SW 1271 (cell line): ENCODE data around the gene PSMD4.
"Not testable (repeated sequence)": the region's sequence is repeated elsewhere in the genome, so short reads cannot be mapped to it uniquely, and the experiment has no call there.

Experiments
- DNase-seq, 2 experiments: peaks; one replicate each; lab custom pipeline; 2025; lab: John Stamatoyannopoulos, UW

Gene PSMD4

DNA sequence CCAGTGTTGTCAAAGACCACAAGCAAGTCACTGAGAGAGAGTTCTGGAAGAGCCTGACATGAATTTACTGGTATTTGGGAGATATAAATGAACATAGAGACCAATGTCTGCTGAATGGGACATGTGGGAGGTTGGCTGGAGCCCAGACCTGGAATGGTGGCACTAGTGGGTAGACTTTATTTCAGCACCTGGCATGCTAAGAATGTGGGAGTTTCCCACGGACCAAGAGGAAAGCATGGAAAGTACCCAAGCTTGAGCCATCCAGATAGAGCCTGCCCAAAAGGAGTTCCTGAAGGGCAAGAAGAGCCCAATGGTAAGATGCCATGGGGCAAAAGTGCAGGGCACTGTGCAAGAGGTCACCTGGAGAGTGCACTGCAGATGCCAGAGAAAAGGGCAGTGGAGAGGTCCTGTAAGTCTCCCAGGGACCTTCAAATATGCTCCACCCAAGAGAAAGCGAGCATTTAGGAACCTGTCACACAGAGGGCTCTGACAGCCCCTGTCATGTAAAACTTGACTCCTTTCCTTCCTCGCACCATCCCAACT is 19.5 kb downstream of the PSMD4 start:
- DNase-seq = no peak

DNA sequence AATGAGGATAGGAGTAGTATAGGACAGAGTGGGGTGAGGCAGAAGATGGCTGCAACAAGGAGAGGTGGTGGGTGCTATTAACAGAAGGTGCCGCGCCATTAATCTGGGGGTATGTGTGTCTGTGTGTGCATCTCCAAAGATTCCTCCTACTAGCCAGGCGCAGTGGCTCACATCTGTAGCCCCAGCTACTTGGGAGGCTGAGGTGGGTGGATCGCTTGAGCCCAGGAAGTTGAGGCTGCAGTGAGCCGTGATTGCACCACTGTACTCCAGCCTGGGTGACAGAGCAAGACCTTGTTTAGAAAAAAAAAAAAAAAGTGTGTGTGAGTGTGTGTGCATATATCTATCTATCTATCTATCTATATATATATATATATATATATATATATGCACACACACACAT is 20.8 kb downstream of the PSMD4 start:
- not testable (repeated sequence) for DNase-seq

DNA sequence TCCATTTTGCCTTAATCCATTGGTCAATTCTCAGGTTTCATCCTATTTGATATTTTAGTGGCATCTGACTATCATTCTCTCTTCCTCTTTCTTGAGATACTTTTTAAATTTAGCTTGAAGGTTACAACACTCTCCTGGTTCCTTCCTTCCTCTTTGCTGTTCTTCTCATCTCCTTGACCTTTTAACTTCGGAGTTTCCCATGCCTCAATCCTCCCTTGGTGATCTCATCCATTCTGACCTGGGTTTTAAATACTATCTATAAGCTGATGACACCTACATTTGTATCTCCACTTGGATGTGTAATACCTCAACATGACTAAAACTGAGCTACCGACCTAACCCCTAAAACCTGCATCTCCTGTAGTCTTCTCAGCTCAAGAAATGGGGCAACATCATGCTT is 22.7 kb downstream of the PSMD4 start:
- DNase-seq = no peak

DNA sequence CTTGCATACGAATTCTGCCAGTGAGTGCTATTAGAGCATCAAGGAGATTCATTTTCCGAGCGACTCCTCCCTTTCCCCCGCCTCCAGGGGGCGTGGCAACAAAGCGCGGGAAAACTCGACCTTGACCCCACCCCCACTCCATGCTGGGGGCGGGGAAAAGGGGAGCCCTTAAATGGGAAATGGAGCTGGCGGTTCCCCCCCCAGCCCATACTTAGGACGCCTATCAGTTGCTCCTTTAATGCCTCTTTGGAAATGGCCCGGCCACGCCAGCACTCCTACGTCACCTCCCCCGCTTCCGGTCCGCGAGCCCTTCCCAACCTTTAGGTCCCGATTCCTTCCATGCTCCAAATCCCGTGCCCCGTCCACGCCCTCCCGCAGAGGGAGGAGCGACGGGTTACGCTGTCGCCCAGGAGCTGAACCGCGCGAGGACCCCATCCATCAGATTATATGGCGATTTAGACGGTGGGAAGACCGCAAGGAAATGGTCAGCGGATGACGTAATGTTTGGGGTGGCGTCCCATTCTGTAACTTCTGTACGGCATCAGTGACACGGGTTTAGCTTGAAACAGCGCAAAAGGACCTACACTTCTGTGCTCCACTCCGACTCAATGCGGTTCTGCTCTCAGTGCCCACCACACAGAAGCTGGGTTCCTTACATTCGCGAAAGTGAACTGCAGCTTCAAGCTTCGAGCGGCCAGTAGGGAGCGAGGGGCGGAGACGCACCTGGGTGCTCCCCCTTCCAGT is 26.9 kb downstream of the PSMD4 start:
- DNase-seq = peak; percentile 88 to 90

DNA sequence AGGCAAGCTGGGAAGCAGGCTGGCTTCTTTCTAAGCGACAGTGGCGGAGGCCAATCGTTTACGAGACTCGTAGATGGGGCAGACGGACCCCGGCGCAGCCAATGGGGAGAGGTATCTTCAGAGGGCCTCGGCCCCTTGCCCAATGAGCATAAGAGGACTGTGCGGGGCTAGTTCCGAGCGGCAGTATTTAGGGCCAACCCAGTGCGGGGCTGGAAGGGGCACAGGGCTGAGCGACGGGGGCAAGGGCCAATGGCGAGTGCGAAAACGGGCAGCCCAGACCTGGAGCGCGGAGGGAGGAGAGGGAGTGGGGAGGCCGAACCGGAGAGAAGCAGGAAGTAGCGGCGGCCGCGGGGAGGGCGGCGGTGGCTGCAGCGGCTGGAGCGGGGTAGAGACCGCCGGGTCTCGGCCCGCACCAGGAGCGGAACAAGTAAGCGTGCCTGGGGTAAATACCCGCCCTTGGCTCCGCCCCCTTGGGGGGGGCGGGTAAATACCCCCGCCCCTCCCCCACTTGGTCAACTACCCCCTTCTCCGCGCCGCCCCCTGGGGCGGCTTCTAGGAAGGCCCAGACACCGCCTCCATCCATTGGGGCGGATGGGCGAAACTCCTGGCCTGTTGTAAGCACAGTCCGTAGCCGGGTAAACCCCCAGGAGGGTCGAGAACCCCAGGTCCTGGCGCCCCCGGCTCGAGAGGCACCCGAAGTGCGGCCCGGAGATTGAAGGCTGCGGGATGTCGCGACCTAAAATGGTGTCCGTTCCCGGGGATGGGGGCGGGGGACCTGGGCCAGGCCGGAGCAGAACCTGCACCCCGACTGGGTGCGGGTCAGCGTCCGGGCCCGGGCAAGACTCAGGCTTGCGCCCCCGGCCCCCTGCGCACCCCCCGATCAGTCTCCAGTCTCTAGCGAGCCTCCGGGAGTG is 27.7 kb downstream of the PSMD4 start, which contains the start of gene ZNF687:
Gene ZNF687, plus strand, starts transcription at position 331 of the 914 bp plus-strand sequence. CDS start 3,993 bp downstream, outside the sequence.
- peak; percentile 97 for DNase-seq

DNA sequence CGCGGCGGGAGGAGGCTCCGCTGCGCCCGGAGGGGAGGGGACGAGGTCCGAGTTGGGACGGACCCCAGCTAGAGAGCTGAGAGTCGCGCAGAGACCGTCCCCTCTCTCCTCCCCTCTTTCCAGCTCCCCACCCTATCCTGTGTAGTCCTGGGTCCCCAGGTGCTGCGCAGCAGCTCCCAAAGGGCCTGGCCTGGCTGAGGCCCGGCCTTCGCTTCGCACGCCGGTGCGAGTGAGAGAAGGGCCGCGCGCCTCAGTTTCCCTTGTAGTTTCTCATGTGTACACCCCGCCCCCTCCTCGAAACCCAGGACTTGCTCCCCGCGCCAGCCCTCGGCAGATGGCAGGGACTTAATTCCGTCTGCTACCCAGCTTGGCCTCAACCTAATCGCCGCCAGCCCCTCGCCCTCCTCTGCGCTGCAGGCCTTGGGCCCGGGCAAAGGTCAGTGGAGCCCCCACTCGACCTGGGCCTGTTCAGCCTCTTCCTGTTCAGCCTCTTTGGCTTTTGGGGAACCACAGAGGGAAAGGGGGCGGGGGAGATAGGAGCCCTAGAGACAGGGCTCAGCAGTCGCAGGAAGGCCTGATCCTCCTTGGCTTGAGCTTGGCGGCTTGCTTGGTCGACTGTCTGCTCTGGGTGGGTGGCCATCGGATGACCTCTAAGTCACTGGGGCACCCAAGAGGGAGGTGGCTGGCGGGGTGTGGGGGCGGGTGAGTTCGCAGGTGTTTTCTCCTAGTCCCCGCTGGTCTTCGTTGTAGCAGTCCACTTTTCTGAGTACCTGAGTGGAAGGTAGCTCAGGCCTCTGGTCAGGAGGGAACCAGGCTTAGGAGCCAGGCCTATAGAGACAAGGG is 28.6 kb downstream of the PSMD4 start:
- DNase-seq = no peak

DNA sequence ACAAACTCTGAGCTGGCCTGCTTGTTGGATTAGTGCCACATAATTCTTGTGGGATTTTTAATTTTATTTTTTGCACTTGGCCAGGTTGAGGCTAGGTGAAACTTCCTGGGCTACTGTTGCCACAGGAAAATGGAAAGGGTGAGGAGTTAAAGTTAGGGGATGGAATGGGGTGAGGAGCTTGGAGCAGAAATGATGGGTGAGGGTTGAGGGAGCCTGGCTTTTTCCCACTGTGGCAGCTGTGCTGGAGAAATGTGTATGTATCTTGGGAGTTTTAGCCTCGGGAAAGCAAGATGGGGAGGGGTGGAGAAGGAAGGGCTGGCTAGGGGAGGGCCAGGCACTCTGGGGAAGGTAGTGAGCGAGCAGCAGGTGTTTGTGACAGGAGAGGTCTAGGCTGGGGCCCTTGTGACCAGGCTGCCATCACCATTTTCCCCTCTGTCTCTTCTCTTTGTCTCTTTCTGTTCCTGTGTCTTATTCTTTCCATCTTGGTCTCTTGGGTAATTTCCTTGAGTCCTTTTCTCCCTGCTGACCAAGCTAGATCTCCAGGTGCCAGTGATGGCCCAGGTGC is 29.6 kb downstream of the PSMD4 start:
- DNase-seq = no peak

DNA sequence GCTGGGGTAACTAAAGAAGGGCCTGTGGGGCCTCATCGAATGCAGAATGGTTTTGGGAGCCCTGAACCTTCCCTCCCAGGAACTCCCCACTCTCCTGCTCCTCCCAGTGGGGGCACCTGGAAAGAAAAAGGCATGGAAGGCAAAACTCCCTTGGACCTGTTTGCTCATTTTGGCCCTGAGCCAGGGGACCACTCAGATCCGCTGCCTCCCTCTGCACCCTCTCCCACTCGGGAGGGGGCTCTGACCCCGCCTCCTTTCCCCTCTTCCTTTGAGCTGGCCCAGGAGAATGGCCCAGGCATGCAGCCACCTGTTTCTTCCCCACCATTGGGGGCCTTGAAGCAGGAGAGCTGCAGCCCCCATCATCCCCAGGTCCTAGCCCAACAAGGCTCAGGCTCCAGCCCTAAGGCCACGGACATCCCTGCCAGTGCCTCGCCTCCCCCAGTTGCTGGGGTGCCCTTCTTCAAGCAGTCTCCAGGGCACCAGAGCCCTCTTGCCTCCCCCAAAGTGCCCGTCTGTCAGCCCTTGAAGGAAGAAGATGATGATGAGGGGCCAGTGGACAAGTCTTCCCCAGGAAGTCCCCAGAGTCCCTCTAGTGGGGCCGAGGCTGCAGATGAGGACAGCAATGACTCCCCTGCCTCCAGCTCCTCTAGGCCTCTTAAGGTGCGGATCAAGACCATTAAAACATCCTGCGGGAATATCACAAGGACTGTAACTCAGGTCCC is 32.2 kb downstream of the PSMD4 start:
- no peak for DNase-seq

DNA sequence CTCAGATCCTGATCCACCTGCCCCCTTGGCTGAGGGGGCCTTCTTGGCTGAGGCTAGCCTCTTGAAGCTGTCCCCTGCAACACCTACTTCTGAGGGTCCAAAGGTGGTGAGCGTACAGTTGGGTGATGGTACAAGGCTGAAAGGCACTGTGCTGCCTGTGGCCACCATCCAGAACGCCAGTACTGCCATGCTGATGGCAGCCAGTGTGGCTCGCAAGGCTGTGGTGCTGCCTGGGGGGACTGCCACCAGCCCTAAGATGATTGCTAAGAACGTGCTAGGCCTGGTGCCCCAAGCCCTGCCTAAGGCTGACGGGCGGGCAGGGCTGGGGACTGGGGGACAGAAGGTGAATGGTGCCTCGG is 32.8 kb downstream of the PSMD4 start:
- no peak for DNase-seq

DNA sequence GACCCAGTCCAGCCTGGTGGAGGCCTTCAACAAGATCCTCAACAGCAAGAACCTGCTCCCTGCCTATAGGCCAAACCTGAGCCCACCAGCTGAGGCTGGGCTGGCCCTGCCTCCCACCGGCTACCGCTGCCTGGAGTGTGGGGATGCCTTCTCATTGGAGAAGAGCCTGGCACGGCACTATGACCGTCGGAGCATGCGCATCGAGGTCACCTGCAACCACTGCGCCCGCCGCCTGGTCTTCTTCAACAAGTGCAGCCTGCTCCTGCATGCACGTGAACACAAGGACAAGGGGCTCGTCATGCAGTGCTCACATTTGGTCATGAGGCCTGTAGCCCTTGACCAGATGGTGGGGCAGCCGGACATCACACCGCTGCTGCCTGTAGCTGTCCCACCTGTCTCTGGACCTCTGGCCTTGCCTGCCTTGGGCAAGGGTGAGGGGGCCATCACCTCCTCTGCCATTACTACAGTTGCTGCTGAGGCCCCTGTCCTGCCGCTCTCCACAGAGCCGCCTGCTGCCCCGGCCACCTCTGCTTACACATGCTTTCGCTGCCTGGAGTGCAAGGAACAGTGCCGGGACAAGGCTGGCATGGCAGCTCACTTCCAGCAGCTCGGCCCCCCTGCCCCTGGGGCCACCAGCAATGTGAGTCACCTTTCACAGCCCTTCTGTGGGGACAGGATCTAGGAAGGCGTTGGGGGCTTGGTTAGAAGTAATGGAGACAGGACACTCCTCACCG is 33.4 kb downstream of the PSMD4 start:
- no peak for DNase-seq

DNA sequence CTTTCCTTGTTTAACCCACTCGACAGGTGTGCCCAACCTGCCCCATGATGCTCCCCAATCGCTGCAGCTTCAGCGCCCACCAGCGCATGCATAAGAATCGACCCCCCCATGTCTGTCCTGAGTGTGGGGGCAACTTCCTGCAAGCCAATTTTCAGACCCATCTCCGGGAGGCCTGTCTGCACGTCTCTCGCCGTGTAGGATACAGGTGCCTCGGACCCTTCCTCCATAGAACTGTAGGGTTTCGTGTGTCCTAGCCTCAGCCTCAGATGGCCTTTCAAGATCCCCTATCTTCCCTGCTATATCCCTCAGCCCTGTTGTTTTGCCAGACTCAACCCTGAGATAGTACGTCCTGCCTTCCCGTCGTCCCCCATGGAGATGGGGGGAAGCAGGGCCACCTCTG is 34.0 kb downstream of the PSMD4 start:
- no peak for DNase-seq

DNA sequence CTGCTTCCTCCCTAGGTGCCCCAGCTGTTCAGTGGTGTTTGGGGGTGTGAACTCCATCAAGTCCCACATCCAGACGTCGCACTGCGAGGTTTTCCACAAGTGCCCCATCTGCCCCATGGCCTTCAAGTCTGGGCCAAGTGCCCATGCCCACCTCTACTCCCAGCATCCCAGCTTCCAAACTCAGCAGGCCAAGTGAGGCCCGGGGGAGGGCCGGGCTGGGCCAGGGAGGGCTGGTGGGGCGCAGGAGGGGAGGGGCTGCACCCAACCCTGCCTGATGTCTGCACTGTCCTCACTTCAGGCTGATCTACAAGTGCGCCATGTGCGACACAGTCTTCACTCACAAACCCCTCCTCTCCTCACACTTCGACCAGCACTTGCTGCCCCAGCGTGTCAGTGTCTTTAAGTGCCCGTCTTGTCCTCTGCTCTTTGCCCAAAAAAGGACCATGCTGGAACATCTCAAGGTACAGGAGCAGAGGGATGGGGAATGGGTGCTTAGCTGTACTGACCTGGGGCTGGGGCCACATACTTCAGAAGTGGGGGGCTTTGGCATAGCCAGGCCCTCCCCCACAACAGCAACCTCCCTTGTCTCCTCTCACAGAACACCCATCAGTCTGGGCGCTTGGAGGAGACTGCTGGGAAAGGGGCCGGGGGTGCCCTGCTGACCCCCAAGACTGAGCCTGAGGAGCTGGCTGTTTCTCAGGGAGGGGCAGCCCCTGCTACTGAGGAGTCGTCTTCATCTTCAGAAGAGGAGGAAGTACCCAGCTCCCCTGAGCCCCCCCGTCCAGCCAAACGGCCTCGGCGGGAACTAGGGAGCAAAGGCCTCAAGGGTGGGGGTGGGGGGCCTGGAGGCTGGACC is 34.8 kb downstream of the PSMD4 start:
- DNase-seq = no peak

DNA sequence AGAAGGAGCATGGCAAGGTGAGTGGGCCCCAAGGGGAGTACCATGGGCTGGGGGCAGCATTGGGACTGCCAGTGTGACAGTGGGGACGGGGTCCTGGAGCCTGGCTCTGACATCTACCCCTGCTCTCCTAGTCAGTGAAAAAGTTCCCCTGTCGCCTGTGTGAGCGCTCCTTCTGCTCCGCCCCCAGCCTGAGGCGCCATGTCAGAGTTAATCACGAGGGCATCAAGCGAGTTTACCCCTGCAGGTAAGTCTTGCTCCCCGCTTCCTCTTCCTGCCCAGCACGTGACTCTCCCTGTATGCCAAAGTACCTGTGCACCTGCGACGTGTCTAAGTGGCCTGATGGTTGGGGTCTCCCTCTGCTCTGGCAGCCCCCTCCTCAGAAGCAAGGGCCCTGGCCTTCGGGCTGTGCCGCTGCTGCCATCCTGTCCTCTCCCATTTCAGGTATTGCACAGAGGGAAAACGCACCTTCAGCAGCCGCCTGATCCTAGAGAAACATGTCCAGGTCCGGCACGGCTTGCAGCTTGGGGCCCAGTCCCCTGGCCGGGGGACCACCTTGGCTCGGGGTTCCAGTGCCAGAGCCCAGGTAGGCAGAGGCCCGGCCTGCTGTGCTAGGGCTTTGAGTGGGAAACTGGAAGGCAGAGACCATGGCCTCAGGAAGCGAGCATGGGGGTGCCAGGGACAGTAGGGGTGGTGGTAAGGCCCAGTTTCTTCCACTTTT is 35.6 kb downstream of the PSMD4 start:
- DNase-seq = no peak

DNA sequence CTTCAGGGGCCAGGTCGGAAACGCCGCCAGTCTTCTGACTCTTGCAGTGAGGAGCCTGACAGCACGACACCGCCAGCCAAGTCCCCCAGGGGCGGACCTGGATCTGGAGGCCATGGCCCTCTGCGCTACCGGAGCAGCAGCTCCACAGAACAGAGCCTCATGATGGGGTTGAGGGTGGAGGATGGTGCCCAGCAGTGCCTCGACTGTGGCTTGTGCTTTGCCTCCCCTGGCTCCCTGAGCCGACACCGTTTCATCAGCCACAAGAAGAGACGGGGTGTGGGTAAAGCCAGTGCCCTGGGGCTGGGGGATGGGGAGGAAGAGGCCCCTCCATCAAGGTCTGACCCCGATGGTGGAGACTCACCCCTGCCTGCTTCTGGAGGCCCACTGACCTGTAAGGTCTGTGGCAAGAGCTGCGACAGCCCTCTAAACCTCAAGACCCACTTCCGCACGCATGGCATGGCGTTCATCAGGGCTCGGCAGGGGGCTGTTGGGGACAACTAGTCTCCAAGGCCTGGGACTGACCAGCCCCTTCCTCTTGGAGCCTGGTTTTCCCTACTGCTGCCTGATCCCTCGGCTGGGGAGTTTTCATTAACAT is 36.3 kb downstream of the PSMD4 start:
- no peak for DNase-seq

DNA sequence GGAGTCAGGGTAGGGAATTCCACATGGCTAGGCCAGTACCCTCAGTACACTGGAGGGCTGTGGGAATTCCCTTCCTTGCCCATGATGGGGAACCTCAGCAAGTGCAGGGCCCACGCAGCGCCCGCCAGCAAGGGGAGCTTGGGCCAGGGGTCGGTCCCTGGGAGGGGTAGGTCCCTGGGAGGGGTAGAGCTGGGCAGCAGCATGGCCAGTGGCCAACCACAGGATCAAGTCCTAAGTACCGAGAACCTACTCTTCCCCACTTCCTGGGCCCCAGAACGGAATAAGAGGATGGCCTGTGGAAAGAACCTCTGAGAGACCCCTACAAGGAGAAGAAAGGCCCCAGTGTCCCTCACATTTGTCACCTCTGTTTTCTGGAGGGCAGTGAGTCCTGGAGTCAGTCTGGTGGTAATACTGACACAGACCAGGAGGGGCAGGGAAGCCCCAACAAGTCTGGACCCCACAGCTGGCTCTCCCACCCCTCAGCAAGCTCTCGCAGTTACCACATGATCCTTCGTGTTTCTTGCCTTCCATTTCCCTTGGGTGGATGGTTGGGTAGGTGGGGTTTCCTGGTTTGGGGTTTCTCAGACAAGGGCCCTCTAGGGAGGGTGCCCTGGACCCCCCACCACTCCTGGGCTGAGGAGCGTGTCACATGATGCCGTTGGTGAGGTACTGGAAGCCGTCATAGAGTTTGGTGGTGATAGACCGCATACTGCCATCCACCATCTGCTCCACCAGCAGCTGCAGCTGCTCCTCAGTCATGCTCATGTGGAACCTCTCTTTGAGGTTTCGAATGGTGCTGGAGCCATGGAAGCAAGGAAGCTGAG is 37.9 kb downstream of the PSMD4 start:
- DNase-seq = no peak

DNA sequence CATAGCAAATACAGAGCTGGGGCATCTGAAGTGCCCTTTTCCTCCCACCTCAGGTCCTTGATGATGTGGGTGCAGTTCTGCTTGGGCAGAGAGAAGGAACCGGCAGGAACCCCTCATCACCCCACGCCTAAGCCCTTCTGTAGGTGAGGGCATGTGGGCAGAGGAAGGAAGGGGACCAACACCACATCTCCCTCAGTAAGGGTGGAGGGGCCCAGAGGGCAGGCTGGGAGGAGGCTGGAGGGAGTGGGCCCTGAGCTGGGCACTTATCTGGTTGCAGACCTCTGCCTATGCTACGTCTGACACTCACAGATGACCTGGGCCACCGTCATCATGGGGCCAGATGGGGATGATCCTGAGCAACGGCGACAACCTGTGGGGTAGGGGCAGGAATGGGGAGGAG is 38.6 kb downstream of the PSMD4 start:
- no peak for DNase-seq

DNA sequence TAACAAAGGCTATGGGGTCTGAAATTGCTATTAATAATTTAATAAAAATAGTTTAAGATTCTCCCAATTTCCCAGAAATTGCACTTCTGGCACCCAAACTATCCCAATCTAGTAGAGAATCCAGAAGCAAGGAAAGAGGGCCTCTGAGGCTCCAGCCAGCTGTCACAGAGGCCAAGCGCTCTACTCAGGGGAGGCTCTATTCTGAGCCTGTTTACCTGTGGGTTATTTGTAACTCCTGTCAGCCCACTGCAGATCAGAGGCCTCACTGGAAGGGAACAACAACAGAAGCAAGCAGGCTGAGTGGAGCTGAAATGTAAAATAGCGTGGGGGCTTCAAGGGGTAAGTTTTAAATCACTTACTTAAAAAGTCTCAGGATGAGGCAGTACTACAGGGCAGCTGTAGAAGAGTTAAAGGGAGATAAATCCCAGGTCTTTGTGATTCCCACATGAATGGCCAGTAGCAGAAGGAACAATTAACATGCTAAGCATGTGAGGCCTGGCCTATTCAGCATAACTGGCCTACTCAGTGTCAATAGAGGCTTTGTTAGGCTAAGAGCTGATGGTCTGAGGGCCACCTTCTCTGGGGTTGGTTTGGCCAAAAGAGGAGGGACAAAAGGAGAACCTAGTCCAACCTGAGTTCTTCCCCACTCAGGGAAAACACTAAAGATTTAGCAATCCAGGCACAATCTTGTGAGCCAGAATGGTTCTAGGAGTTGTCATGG is 40.4 kb downstream of the PSMD4 start:
- DNase-seq = no peak
